HG02623 (cell line): Measurements from ENCODE around the gene CYP19A1.
A peak's percentile ranks its signal among the peaks of the same experiment; 100 is the strongest.

Source experiments
- ATAC-seq: cut with Tn5 transposase; IDR thresholded peaks from one replicate; pipeline ENCODE4 v1.9.1; 2021; ENCODE audit warnings: moderate library complexity; ENCODE audit not compliant: unreplicated experiment

Gene CYP19A1

DNA sequence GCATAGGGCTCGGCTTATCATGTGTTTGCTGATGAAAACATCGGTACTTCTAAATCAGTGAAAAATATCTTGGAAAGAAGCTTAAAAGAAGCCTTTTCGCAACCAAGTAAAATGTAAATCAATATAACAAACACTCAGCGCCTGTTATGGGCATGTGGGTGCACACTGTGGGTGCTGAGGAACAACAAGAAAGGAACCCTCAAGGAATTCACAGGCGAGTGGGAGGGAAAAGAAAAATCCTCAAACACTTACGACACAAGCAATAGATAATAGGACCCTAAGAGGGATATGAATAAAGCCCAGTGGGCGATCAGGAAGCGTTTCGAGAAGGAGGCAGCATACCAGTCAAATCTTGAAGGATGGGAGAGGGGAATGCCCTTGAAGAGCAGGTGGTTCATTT is 25.0 kb upstream of the CYP19A1 start:
- no peak for ATAC-seq

DNA sequence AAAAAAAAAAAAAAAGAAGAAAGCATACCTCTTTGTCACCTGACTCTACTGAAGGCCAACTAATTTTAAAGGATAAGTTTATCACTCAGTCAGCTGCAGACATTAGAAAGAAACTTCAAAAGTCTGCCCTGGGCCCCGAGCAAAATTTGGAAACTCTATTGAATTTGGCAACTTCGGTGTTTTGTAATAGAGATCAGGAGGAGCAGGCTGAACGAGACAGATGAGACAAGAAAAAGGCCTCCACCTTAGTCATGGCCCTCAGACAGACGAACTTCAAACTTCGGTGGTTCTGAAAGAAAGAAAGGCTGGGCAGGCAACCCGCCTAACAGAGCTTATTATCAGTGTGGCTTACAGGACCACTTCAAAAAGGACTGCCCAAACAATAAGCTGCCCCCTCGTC is 21.6 kb upstream of the CYP19A1 start:
- no peak for ATAC-seq

- no peak for ATAC-seq
Measured at GRCh38 chr15:51356983-51357382, 18.6 kb upstream of the CYP19A1 start.

DNA sequence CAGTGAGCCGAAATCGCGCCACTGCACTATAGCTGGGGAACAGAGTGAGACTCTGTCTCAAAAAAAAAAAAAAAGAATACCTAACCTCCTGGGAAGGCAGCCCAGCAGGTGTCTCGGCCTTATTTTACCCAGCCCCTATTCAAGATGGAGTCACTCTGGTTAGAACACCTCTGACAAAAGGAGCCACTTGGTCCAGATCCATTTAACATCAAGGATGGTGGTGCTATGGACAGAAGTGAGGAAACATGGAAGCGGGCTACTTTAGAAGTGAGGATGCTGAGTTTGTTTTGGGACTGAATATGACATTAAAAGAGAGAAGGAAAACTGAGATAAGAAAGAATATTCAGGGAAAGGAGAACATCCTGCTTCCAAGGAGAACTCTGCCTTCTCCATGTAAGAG is 17.8 kb upstream of the CYP19A1 start:
- no peak for ATAC-seq

DNA sequence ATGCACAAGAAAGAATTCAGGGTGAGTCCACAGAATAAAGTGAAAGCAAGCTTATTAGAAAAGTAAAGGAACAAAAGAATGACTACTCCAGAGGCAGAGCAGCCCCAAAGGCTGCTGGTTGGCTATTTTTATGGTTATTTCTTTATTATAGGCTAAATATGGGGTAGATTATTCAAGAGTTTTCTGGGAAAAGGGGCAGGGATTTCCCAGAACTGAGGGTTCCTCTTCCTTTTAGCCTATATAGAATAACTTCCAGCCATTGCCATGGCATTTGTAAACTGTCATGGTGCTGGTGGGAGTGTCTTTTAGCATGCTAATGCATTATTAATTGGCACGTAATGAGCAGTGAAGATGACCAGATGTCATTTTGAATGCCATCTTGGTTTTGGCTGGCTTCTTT is 16.7 kb upstream of the CYP19A1 start:
- ATAC-seq: no peak

- no peak for ATAC-seq
Measured at GRCh38 chr15:51353976-51354375, 15.6 kb upstream of the CYP19A1 start.

DNA sequence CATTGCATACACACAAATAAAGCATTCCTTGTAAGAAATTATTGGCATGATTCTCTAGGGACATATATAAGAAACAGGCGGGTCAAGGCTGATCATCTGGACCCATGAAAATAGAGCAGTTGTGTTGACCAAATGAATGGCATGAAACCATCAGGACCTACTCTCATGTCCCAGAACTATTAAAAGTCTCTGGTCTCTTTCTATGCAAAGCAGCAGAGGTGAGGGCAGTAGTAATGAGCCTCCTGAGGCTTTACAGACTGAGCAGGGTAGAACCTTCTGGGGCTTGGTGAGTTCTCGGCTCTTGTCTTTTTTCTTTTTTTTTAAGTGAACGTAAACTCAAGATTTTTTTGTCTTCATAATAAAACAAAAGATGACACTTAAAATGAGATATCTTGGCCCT is 12.3 kb upstream of the CYP19A1 start:
- no peak for ATAC-seq

- ATAC-seq: no peak
Measured at GRCh38 chr15:51349156-51349844, 10.9 kb upstream of the CYP19A1 start.

- peak; percentile 96 for ATAC-seq
Measured at GRCh38 chr15:51348688-51349087, 10.3 kb upstream of the CYP19A1 start.

DNA sequence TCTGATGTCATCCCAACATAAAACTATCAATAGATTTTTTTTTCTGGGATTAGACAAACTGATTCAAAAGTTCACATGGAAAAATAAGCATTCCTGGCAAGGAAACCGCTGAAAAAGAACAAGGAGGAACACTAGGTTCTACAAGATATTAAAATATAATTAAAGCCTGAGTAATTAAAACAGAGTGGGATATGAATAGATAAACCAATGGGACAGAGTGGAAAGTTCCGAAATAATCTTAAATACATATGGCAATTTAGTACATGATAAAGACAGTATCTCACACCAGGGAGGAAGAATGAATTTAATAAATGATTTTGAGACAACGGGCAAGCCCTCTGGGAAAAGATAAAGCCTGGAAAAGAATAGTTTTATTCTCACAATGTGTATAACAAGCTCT is 7.7 kb upstream of the CYP19A1 start:
- no peak for ATAC-seq

DNA sequence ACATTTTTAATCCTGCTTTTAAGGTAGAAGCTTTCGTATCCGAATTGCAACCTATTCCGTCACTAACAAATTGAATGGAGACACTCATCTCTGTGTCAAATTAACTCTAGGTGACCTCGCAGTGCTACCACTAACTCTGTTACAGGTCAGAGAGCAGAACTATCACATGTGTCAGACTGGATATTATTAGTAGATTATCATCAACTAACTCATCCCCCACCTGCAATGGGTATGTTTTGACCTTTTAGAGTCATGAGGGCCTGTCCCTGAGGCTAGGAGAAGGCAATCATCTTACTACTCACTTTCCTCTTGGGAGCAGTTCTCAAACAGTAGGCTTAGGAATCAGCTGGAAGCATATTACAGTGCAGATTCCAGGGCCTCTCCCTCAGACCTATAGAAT is 5.1 kb upstream of the CYP19A1 start:
- no peak for ATAC-seq

- no peak for ATAC-seq
Measured at GRCh38 chr15:51342227-51342999, 4.0 kb upstream of the CYP19A1 start.

- ATAC-seq: no peak
Measured at GRCh38 chr15:51341366-51342226, 3.2 kb upstream of the CYP19A1 start, which contains the start of gene GLDN. TSS of gene GLDN (plus strand) at chr15:51341655. CDS start at chr15:51341685, 30 bp downstream.

DNA sequence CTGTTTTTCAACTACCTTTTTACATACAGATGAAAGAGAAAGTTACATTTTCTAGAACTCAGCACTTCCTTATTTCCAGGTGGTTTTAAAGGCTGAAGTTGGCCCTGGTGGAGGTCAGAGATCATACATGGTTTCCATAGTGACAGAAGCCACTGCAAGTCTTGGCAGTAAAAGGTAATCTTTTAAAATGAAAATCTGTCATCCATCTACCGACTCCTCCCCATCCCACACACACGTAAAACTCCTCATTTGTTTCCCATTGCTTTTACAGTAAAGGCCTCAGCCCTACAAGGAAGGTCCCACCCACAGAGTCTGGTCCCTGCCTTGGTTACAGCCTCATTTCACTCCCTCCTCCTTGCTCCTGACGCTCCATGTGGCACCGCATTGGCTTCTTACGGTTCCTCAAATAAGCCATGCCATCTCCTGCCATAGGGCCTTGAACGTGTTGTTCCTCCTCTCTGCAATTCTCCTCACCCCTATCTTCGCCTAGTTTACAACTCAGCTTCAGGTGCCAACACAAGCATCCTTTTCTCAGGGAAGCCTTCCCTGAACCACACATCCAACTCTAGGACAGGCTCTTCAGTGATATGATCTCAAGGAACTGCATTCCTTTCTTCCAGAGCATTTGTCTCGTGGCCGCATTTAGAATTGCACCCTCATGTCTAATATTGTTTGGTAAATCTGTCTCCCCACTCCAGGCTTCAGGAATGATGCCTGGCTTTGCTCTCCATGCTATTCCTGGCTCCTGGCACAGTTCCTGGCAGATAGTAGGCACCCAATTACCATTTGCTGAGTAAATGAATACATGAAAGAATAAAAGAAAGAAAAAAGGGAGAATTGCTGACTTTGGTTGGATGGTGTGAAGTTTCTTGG is 2.6 kb downstream of the CYP19A1 start:
- no peak for ATAC-seq

- ATAC-seq: no peak
Measured at GRCh38 chr15:51335087-51335486, 3.3 kb downstream of the CYP19A1 start.

GRCh38 chr15:51334011-51334451 is 4.4 kb downstream of the CYP19A1 start:
- no peak for ATAC-seq

- no peak for ATAC-seq
Measured at GRCh38 chr15:51333571-51333970, 4.8 kb downstream of the CYP19A1 start.

DNA sequence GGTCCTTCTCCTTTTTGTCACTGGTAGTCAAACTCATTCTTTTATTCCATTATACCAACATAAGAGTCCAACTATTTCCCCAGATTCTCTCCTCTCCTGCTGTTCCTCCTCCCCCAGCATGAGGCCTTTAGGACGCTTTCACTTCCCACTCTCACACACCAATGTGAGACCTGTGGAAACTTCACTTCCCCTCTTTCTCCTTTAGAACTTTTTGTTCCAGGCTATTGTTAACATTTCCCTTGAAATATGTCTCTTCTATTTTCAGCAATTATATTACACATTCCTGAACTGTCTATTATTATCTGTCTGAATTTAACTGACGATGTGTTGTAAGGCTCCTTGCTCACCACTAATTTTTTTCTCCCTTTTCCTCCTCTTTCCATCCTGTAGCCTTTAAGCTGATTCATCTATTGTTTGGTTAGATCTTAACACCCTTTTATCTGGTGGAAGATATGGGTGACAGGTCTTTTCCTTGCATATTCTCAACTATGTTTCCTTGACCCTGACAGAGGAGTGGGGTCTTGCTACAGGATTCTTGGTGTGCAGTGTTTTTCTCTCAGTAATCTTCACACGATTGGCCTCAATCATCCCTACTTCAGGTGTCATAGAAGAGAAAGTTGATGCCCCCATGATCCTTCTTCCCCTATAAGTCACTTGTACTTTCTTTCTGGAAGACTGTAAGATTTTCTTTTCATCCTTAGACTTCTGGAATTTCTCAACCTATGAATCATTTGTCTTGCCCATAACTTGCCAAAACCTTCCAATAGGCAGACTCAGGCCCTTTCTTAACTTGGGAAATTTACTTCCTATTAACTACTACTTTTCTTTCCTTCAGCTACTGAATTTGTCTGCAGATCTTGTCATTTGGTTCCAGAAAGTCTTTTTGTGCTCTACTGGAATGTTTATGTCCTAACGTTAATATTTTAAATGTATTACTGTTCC is 5.9 kb downstream of the CYP19A1 start:
- no peak for ATAC-seq

DNA sequence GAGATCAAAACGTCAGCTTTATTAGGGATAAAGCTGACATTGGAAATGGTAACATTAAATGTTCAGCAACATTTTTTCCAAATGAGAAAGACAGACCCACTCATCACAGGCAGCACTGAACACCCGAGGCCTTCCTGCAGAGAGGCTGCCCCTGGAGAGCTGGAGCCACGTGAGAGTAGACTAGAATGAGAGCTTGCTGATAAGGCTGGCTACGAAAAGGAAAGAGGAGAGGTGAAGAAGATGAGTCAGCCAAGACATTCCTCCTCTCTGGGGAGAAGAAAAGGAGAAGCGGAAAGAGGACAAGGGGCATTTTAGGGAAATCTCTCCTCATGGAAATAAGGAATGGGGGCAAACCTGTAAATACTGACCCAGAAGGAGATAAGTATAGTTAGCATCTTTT is 7.3 kb downstream of the CYP19A1 start:
- no peak for ATAC-seq
